ENCODE results near the gene HAPLN1. TPM values are rescaled to one million over a fixed set of nuclear protein-coding genes. Genes with fewer than 3 reads are reported as not detected.

Gene HAPLN1
- polyA plus RNA-seq, 2 of the 4 experiments (the other 2 are of a cell fraction): not detected

DNA sequence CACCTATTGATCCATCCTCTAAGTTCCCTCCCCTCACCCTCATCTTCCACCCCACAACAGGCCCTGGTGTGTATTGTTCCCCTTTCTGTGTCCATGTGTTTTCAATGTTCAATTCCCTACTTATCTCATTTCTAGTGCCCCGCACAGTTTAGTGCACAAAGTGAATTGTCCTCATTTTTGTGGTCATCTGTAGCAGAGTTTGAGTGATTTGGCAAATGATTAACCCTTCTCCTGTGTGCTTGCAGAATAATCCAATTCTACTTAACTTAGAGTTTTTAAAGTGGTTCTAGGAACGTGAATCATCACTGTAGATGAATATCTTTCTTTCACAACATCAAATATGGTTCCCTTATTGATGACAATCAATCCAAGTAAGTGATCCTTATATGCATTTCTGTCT is 6.3 kb upstream of the HAPLN1 start (continued):
- TF ChIP-seq CTCF (IDR thresholded peaks at IDR 0.05): no peak
- TF ChIP-seq JUN (IDR thresholded peaks at IDR 0.05): no peak
- TF ChIP-seq E2F6 (IDR thresholded peaks at IDR 0.05; ENCODE audit: borderline replicate concordance, low read depth): no peak

GRCh38 chr5:83724935-83725334 is 4.3 kb upstream of the HAPLN1 start:
- WGBS (ENCODE audit: missing lambda C conversion rate): 35% methylated on average over 2 of the region's 2 CpGs
- ChIA-PET POLR2A (no interaction called here), CTCF (no interaction called here)
- H3K4me2 ChIP-seq: no peak overlapping the region
- no peak overlapping the region for H3K4me3 ChIP-seq
- H3K27ac ChIP-seq: no peak overlapping the region
- no peak for FAIRE-seq
- TF ChIP-seq, protein P1, sequence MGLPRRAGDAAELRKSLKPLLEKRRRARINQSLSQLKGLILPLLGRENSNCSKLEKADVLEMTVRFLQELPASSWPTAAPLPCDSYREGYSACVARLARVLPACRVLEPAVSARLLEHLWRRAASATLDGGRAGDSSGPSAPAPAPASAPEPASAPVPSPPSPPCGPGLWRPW (IDR thresholded peaks at IDR 0.05): no peak
- TF ChIP-seq CBX8 (IDR thresholded peaks at IDR 0.05) (no peak), NPAS2 (CRISPR knock-in tag; IDR thresholded peaks at IDR 0.05; ENCODE audit: borderline replicate concordance) (no peak), HDAC2 (IDR thresholded peaks at IDR 0.05) (no peak), FOSL2 (IDR thresholded peaks at IDR 0.05) (no peak), FOSL2 (CRISPR knock-in tag; IDR thresholded peaks at IDR 0.05) (no peak)
- H3K4me1 ChIP-seq: 0 out of 3 replicates have a peak, but pooled peaks cover 4% of the 10 kb centered on the region
- no peaks in the 10 kb centered on the region for H3K9me3 ChIP-seq
- DNase-seq (ENCODE audit: low read depth in 1 of 2, low spot score in 1 of 2): no peak
- ATAC-seq: no peak

DNA sequence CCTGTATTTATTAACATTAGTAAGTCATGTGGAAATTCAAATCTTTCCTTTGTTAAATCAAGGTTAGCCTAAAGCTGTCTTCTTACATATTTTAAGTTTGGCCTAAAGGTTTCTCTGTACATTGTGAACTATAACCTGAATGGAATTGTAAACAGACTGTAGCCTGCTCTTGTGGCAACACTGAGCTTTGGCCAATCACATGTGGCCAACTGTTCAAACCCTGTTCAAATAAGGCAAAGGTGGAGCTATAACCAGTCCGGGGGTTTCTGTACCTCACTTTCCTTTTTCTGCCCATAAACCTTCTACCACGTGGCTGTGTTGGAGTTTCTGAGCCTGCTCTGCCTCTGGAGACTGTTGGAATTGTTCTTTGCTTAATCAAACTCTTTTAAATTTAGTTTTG is 3.3 kb upstream of the HAPLN1 start:
- ATAC-seq (no peak), DNase-seq (ENCODE audit: low read depth in 1 of 2, low spot score in 1 of 2) (no peak), FAIRE-seq (no peak)
- Histone ChIP-seq H3K27ac (no peak overlapping the region), H3K4me2 (no peak overlapping the region), H3K9me3 (no peaks in the 10 kb centered on the region), H3K4me1 (0 out of 3 replicates have a peak, but pooled peaks cover 4% of the 10 kb centered on the region), H3K4me3 (no peak overlapping the region)
- ChIA-PET POLR2A (no interaction called here), CTCF (no interaction called here)
- no peak for TF ChIP-seq E2F6 (IDR thresholded peaks at IDR 0.05; ENCODE audit: borderline replicate concordance, low read depth)
- no peak for TF ChIP-seq HOXB5 (CRISPR knock-in tag; IDR thresholded peaks at IDR 0.05)
- TF ChIP-seq, protein P2, sequence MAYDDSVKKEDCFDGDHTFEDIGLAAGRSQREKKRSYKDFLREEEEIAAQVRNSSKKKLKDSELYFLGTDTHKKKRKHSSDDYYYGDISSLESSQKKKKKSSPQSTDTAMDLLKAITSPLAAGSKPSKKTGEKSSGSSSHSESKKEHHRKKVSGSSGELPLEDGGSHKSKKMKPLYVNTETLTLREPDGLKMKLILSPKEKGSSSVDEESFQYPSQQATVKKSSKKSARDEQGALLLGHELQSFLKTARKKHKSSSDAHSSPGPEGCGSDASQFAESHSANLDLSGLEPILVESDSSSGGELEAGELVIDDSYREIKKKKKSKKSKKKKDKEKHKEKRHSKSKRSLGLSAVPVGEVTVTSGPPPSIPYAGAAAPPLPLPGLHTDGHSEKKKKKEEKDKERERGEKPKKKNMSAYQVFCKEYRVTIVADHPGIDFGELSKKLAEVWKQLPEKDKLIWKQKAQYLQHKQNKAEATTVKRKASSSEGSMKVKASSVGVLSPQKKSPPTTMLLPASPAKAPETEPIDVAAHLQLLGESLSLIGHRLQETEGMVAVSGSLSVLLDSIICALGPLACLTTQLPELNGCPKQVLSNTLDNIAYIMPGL (CRISPR knock-in tag; IDR thresholded peaks at IDR 0.05; ENCODE audit: borderline replicate concordance): no peak
- no peak for TF ChIP-seq CTCF (IDR thresholded peaks at IDR 0.05)
- TF ChIP-seq FOXS1 (CRISPR knock-in tag; IDR thresholded peaks at IDR 0.05): no peak
- TF ChIP-seq CHD4 (IDR thresholded peaks at IDR 0.05; ENCODE audit: borderline replicate concordance): no peak
- 18% methylated on average over 2 of the region's 2 CpGs for WGBS (ENCODE audit: missing lambda C conversion rate)

Measured in A549 (cell line).